ENCODE data around the gene ST3GAL3. TPM values are rescaled to one million over a fixed set of nuclear protein-coding genes. Genes with fewer than 3 reads are reported as not detected.

Gene ST3GAL3
- total RNA-seq, 4 donors from 2014 or later, result 30.2 to 41.4 (median 33.2) TPM

DNA sequence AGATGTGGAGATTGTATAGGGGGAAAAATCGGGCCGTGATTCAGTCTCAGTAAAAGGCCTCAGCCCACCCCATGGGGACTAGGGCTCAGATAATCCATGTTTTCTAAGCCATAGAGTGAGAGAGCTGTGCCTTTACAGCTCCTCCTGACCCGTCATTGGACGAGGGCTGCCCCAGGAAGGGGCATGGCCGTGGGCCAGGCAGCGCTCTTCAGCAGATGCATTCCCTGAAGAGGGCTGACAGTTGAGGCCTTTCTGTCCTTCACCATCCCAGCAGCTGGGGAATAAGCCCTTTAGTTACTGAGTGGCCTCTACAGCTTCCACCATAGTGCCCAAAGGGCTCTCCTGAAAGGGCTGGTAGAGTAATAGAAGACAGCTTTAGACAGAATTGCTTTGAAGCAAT, 57.2 kb downstream of the ST3GAL3 start:
- 70 to 86% methylated on average over 2 to 5 of the region's 6 CpGs for WGBS, 2 donors (ENCODE audit: low coverage in 1 of 2)
- H3K36me3 ChIP-seq, result no peaks in the 10 kb centered on the region
- H3K9me3 ChIP-seq, result no peaks in the 10 kb centered on the region
- ATAC-seq, result no peak
- no peaks in the 10 kb centered on the region for H3K27me3 ChIP-seq
- TF ChIP-seq, protein P1, sequence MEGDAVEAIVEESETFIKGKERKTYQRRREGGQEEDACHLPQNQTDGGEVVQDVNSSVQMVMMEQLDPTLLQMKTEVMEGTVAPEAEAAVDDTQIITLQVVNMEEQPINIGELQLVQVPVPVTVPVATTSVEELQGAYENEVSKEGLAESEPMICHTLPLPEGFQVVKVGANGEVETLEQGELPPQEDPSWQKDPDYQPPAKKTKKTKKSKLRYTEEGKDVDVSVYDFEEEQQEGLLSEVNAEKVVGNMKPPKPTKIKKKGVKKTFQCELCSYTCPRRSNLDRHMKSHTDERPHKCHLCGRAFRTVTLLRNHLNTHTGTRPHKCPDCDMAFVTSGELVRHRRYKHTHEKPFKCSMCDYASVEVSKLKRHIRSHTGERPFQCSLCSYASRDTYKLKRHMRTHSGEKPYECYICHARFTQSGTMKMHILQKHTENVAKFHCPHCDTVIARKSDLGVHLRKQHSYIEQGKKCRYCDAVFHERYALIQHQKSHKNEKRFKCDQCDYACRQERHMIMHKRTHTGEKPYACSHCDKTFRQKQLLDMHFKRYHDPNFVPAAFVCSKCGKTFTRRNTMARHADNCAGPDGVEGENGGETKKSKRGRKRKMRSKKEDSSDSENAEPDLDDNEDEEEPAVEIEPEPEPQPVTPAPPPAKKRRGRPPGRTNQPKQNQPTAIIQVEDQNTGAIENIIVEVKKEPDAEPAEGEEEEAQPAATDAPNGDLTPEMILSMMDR (IDR thresholded peaks at IDR 0.05), result no peak
- TF ChIP-seq POLR2AphosphoS5 (IDR thresholded peaks at IDR 0.05), result no peak
- no peak for TF ChIP-seq EP300 (IDR thresholded peaks at IDR 0.05)
- TF ChIP-seq POLR2A (IDR thresholded peaks at IDR 0.05), result no peak
- H3K4me1 ChIP-seq, result peaks cover 0 to 38% (median 0%) of the 10 kb centered on the region in 3 donors
- no peak overlapping the region for H3K4me3 ChIP-seq
- H3K27ac ChIP-seq, result no peak overlapping the region

DNA sequence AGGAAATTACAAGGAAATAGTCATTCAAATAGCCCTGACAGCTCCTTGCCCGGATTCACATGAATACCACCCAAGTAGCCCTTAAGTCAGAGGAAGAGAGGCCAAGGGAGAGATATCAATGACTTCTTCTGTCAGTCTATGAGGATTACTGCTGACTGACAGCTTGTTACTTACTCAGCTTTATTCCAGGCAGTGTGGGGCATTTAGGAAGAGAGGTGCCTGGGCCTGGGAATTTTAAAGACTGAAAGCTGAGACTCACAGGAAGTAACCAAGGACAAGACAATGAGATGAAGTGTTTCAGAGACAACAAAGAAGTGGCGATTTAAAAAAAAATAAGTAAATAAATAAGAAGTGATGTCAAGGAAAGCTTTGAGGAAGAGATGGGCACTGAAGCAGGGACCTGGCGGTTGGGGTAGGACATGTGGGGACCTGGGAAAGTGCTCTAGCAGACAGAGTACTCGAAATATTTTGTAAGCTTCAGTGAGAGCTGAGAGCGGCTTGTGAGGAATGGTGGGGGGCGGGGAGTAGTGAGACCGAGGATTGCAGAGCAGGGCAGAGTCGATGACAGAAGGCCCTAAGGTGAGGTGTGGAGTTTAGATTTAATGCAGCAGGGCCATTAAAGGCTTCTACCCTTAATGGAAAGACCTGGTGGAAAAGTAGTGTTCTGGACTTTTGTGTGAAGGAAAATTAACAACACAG, 58.9 kb downstream of the ST3GAL3 start:
- TF ChIP-seq, protein P1 (IDR thresholded peaks at IDR 0.05), result no peak
- TF ChIP-seq EP300 (IDR thresholded peaks at IDR 0.05) (no peak), POLR2A (IDR thresholded peaks at IDR 0.05) (no peak), POLR2AphosphoS5 (IDR thresholded peaks at IDR 0.05) (no peak)
- Histone ChIP-seq H3K9me3 (no peaks in the 10 kb centered on the region), H3K36me3 (no peaks in the 10 kb centered on the region), H3K27ac (no peak overlapping the region), H3K4me1 (peaks cover 0 to 43% (median 0%) of the 10 kb centered on the region in 3 donors), H3K4me3 (no peak overlapping the region), H3K27me3 (no peaks in the 10 kb centered on the region)
- WGBS, 2 donors (ENCODE audit: low coverage in 1 of 2), result 47 to 68% methylated on average over 5 to 7 of the region's 8 CpGs
- no peak for ATAC-seq

DNA sequence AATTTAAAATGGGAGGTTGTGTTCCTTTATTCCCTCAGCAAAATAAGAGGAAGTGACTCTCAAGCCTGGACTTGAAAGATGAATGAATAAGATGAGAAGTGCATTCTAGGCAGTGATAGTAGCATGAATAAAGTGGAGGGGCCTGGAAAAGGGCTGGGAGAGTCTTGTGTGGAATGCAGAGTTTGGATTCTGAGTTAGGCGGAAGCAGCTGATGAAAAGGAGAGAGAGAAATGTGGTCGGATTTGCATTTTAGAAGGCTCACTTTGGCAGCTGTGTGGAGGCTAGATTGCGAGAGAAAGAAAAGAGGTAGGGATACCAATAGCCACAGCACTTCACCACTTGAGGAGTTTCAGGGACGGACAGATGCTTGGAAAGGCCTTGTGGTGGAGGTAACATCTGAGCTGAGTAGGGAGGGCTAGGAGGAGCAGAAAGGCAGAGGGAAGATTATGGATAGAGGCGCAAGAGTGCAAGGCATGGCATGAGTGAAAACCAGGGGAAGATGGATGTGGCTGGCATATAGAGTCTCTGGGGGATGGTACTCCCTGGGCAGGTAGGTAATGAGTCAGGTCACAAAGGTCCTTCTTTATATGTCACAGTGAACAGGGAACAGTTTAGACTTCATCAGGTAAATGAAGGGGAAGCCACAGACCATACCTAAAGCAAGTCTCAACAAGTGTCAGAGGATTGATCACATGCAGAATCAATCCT, 59.6 kb downstream of the ST3GAL3 start:
- no peak for TF ChIP-seq EP300 (IDR thresholded peaks at IDR 0.05)
- TF ChIP-seq POLR2A (IDR thresholded peaks at IDR 0.05), result no peak
- TF ChIP-seq, protein P1 (IDR thresholded peaks at IDR 0.05), result no peak
- TF ChIP-seq POLR2AphosphoS5 (IDR thresholded peaks at IDR 0.05), result no peak
- Histone ChIP-seq H3K4me3 (no peak overlapping the region), H3K27ac (no peak overlapping the region), H3K27me3 (no peaks in the 10 kb centered on the region), H3K36me3 (no peaks in the 10 kb centered on the region), H3K4me1 (peaks cover 0 to 43% (median 0%) of the 10 kb centered on the region in 3 donors), H3K9me3 (no peaks in the 10 kb centered on the region)
- 80 to 82% methylated on average over 5 of the region's 5 CpGs for WGBS, 2 donors (ENCODE audit: low coverage in 1 of 2)
- ATAC-seq, result no peak

DNA sequence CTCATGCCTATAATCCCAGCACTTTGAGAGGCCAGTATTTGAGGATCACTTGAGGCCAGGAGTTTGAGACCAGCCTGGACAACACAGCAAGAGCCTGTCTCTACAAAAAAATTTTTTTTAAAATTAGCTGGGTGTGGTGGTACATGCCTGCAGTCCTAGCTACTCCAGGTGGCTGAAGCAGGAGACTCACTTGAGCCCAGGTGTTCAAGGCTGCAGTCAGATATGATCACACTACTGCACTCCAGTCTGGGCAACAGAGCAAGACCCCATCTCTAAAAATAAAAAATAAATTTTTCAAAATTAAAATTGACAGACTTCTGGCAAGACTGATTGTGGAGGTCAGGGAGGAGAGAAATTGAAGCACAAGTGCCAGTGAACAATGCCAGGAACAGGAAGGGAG, 60.8 kb downstream of the ST3GAL3 start:
- no peak overlapping the region for H3K27ac ChIP-seq
- TF ChIP-seq POLR2AphosphoS5 (IDR thresholded peaks at IDR 0.05) (no peak), EP300 (IDR thresholded peaks at IDR 0.05) (no peak), POLR2A (IDR thresholded peaks at IDR 0.05) (no peak)
- TF ChIP-seq, protein P1 (IDR thresholded peaks at IDR 0.05), result no peak
- no peak for ATAC-seq

More for the DNA sequence above, 60.8 kb downstream of the ST3GAL3 start:
- H3K4me1 ChIP-seq, result peaks cover 0 to 36% (median 0%) of the 10 kb centered on the region in 3 donors
- H3K36me3 ChIP-seq, result peaks cover 0 to 5% of the 10 kb centered on the region in 2 donors
- H3K9me3 ChIP-seq, result no peaks in the 10 kb centered on the region
- no peaks in the 10 kb centered on the region for H3K27me3 ChIP-seq
- H3K4me3 ChIP-seq, result no peak overlapping the region
